Mucosa of descending colon (tissue), 3 donors: Measurements from ENCODE around the gene DMXL1. TPM values are rescaled to one million over a fixed set of nuclear protein-coding genes. Genes with fewer than 3 reads are reported as not detected.

Experiments
- ATAC-seq: fragments of 200-7000 bp; cut with Tn5 transposase; one replicate; pipeline ENCODE4 v1.9.1; 2020; ENCODE audit warnings: mild to moderate bottlenecking, moderate library complexity
- DNase-seq, 3 donors: peaks; one replicate each; pipeline ENCODE4 v3.0.0-alpha.2; 2020
- H3K36me3 ChIP-seq: fragments of 200-600 bp; one replicate; pipeline ENCODE4 v1.8.0; 2021; ENCODE audit warnings: low read depth, mild to moderate bottlenecking
- H3K4me1 ChIP-seq: fragments of 200-600 bp; one replicate; pipeline ENCODE4 v1.8.0; 2021; ENCODE audit warnings: low read depth, mild to moderate bottlenecking
- H3K4me3 ChIP-seq: fragments of 200-600 bp; one replicate; pipeline ENCODE4 v1.8.0; 2021; ENCODE audit warnings: mild to moderate bottlenecking
- H3K9me3 ChIP-seq: fragments of 200-600 bp; one replicate; pipeline ENCODE4 v1.8.0; 2021; ENCODE audit warnings: mild to moderate bottlenecking
- intact Hi-C, 2 donors: fragments of 100-400 bp; cut with DNase I in 1 of 2; cut with micrococcal nuclease in 1 of 2; formaldehyde crosslinking; loops; one replicate each; pipeline versions ENCODE4 v1.11.0 to v1.11.1; 2022; cut with DNase I, micrococcal nuclease
- total RNA-seq, 3 donors: library from RNA; stranded (reverse); fragmentation: NEBNext Ultra II Directional in 2 of 3; extraction: Animal tissue kit (Norgen Biotek cat#: 25700) in 2 of 3; gene quantifications; one replicate each; pipeline versions ENCODE4 v1.2.1 to v1.2.4, GENCODE V29; 2021 to 2023
- TF ChIP-seq, protein P1 (sequence below): fragments of 200-600 bp; IDR thresholded peaks from one replicate; pipeline ENCODE4 v1.8.0; 2022; ENCODE audit warnings: antibody characterized with exemption, mild to moderate bottlenecking
- donor health status: DM: no; HTN: no; CAD: no; lungs with moderate emphysema.
- donor health status: DM: no; HTN: no; CAD: no.
- donor health status: DM: no; HTN: yes; CAD: no.

DMXL1 gene
- total RNA-seq, 3 donors from 2014 or later, result 34.7 to 60.0 (median 51.0) TPM

DNA sequence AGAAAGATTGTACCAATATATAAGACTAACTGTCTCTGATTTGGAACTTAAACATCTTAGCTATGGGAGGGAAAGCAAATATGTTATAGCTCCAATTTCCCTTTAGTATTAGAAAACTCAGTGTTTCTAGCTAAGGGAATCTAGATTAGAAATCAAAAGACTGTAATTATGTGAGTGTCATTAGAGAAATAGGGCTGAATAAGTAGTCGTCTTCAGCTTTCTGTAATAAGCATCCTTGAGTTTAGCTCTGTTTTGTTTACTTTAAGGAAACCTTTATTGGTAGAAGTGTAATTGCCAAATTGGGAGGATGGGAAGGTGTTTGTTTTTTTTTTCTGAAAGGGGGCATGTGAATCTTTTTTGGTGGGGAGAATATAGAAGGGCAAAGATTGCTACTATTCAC lies 5.2 kb downstream of the DMXL1 start:
- Histone ChIP-seq H3K4me1 (peaks cover 11% of the 10 kb centered on the region), H3K4me3 (no peak overlapping the region), H3K9me3 (no peaks in the 10 kb centered on the region), H3K36me3 (no peaks in the 10 kb centered on the region)
- ATAC-seq, result no peak
- intact Hi-C loops, result no loop called here
- TF ChIP-seq, protein P1, sequence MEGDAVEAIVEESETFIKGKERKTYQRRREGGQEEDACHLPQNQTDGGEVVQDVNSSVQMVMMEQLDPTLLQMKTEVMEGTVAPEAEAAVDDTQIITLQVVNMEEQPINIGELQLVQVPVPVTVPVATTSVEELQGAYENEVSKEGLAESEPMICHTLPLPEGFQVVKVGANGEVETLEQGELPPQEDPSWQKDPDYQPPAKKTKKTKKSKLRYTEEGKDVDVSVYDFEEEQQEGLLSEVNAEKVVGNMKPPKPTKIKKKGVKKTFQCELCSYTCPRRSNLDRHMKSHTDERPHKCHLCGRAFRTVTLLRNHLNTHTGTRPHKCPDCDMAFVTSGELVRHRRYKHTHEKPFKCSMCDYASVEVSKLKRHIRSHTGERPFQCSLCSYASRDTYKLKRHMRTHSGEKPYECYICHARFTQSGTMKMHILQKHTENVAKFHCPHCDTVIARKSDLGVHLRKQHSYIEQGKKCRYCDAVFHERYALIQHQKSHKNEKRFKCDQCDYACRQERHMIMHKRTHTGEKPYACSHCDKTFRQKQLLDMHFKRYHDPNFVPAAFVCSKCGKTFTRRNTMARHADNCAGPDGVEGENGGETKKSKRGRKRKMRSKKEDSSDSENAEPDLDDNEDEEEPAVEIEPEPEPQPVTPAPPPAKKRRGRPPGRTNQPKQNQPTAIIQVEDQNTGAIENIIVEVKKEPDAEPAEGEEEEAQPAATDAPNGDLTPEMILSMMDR, result no peak
- no peak for DNase-seq

DNA sequence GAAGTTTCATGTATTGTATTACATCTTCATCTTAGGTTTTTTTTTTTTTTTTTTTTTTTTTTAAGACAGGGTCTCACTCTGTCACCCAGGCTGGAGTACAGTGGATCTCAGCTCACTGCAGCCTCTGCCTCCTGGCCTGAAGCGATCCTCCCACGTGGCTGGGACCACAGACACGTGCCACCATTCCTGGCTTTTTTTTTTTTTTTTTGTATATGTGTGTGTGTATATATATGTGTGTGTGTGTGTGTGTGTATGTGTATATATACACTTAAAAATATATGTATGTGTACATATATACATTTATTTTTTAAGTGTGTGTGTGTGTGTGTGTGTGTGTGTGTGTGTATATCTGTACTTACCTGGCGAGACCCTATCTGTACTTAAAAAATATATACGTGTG lies 6.6 kb downstream of the DMXL1 start:
- Histone ChIP-seq H3K9me3 (no peaks in the 10 kb centered on the region), H3K36me3 (no peaks in the 10 kb centered on the region), H3K4me3 (no peak overlapping the region), H3K4me1 (peaks cover 5% of the 10 kb centered on the region)
- ATAC-seq, result no peak
- TF ChIP-seq, protein P1, result no peak
- intact Hi-C loops, result no loop called here
- no peak for DNase-seq

DNA sequence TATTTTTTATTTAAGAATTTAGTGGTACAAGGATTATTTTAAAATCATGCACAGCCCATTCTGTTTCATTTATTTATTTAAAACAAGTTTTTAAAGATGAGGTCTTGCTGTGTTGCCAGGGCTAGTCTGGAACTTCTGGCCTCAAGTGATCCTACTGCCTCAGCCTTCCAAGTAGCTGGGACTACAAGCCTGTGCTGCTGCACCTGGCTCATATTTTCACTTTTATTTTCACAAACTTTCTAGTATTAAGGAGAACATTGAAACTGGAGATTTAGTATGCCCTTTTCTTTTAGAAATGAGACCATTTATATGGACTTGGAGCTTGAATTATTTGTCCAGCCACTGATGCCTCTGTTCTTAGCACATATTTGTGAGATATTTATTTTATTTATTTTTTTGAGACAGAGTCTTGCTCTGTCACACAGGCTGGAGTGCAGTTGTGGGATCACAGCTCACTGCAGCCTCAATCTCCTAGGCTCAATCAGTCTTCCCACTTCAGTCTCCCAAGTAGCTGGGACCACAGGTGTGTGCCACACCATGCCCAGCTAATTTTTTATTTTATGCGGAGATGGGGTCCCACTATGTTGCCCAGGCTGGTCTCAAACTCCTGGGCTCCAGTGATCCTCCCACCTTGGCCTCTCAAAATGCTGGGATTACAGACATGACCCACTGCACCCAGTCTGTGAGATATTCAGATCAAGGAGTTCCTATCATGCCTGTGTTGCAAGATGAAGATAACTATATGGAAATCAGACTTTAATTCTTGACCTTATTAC lies 7.4 kb downstream of the DMXL1 start:
- no peaks in the 10 kb centered on the region for H3K36me3 ChIP-seq
- TF ChIP-seq, protein P1, result no peak
- H3K4me1 ChIP-seq, result no peaks in the 10 kb centered on the region
- intact Hi-C loops, result no loop called here
- no peaks in the 10 kb centered on the region for H3K9me3 ChIP-seq
- DNase-seq, result no peak
- ATAC-seq, result no peak
- no peak overlapping the region for H3K4me3 ChIP-seq

DNA sequence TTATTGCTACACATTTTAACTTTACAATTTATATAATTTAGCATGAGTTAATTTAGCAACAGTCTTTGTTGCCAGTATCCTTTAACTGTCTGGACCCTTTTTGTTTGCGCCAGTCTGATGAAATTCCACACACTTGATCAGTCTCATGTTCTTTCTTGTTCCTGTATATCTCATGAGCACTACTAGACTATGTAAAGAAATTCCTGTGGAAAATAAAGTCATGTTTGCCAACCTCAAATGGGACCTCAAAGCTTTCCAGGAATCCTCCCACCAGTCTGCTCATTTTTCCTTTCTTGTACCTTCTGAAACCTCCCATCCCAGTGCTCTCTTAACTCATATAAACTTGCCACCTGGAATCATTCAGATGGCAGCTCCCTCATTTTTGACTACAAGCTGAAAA lies 8.0 kb downstream of the DMXL1 start:
- Histone ChIP-seq H3K4me1 (no peaks in the 10 kb centered on the region), H3K4me3 (no peak overlapping the region), H3K9me3 (no peaks in the 10 kb centered on the region), H3K36me3 (no peaks in the 10 kb centered on the region)
- intact Hi-C loops, result no loop called here
- TF ChIP-seq, protein P1, result no peak
- DNase-seq (no peak), ATAC-seq (no peak)

DNA sequence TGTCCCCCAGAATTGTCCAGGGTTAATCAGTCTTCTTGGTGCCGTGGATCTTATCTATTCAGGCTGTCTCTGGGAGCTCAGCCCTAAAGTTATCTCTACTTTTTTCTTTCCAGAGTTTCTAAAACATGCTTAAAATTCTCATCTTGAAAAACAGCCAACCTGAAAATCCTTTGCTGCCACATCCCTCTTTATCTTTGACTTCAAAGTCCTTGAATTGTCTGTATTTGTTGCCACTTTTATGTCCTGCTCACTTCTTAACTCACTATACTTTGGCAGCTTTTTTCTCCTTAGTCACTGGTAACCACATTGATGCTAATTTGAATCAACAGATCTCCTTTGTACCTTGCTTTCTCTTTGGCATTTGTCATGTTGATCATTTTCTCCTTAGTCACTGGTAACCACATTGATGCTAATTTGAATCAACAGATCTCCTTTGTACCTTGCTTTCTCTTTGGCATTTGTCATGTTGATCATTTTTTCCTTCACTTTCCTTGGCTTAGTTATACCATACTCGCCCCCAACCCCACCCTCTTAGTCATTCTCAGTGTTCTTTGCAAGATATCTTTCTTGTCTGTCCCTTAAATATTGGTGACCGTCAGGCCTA lies 8.5 kb downstream of the DMXL1 start:
- TF ChIP-seq, protein P1, result no peak
- DNase-seq (no peak), ATAC-seq (no peak)
- H3K4me3 ChIP-seq, result no peak overlapping the region
- H3K9me3 ChIP-seq, result no peaks in the 10 kb centered on the region
- no peaks in the 10 kb centered on the region for H3K4me1 ChIP-seq
- intact Hi-C loops, result no loop called here
- H3K36me3 ChIP-seq, result no peaks in the 10 kb centered on the region
